Measurements from ENCODE around the gene TDRD10. TPM values are rescaled to one million over a fixed set of nuclear protein-coding genes. Genes with fewer than 3 reads are reported as not detected.

The TDRD10 gene
- total RNA-seq, 3 donors from 2014 or later = 0.65 to 2.0 (median 0.72) TPM

- DNase-seq = no peak
- intact Hi-C loops (cut with DNase I, micrococcal nuclease) = no loop called here
- no peaks in the 10 kb centered on the region for H3K9me3 ChIP-seq
- TF ChIP-seq CTCF (IDR thresholded peaks at IDR 0.05) = no peak
- no peak overlapping the region for H3K4me3 ChIP-seq
- H3K36me3 ChIP-seq (ENCODE audit: low read depth) = no peaks in the 10 kb centered on the region
- no peaks in the 10 kb centered on the region for H3K4me1 ChIP-seq (ENCODE audit: low read depth)
- no peak for ATAC-seq
Measured at GRCh38 chr1:154459080-154459479, 42.9 kb upstream of the TDRD10 start.

GRCh38 chr1:154460695-154461260 is 41.2 kb upstream of the TDRD10 start:
- DNase-seq (no peak), ATAC-seq (no peak)
- H3K36me3 ChIP-seq (ENCODE audit: low read depth) = no peaks in the 10 kb centered on the region
- intact Hi-C loops (cut with DNase I, micrococcal nuclease) = loop anchor here in 1 of 2 donors (10.0 kb wide), 1 partner anchor 56 kb away; the partner anchor contains the start of gene IL6R
- no peak overlapping the region for H3K4me3 ChIP-seq
- no peak for TF ChIP-seq CTCF (IDR thresholded peaks at IDR 0.05)
- no peaks in the 10 kb centered on the region for H3K9me3 ChIP-seq
- peaks cover 6% of the 10 kb centered on the region for H3K4me1 ChIP-seq (ENCODE audit: low read depth)

GRCh38 chr1:154463512-154463990 is 38.5 kb upstream of the TDRD10 start:
- TF ChIP-seq CTCF (IDR thresholded peaks at IDR 0.05) = no peak
- ATAC-seq = peak; percentile 42
- Histone ChIP-seq H3K9me3 (no peaks in the 10 kb centered on the region), H3K4me3 (no peak overlapping the region), H3K4me1 (ENCODE audit: low read depth) (peaks cover 14% of the 10 kb centered on the region), H3K36me3 (ENCODE audit: low read depth) (no peaks in the 10 kb centered on the region)
- intact Hi-C loops (cut with DNase I, micrococcal nuclease) = loop anchor here in 1 of 2 donors (10.0 kb wide), 1 partner anchor 59 kb away; the partner anchor contains the start of gene IL6R
- DNase-seq = no peak

GRCh38 chr1:154465621-154466195 is 36.3 kb upstream of the TDRD10 start:
- DNase-seq (no peak), ATAC-seq (no peak)
- Histone ChIP-seq H3K4me1 (ENCODE audit: low read depth) (peaks cover 17% of the 10 kb centered on the region), H3K4me3 (no peak overlapping the region), H3K9me3 (no peaks in the 10 kb centered on the region), H3K36me3 (ENCODE audit: low read depth) (no peaks in the 10 kb centered on the region)
- TF ChIP-seq CTCF (IDR thresholded peaks at IDR 0.05) = no peak
- intact Hi-C loops (cut with DNase I, micrococcal nuclease) = loop anchor here in 1 of 2 donors (10.0 kb wide), 1 partner anchor 61 kb away; the partner anchor contains the start of gene IL6R

GRCh38 chr1:154466206-154466605 is 35.8 kb upstream of the TDRD10 start:
- intact Hi-C loops (cut with DNase I, micrococcal nuclease) = loop anchor here in 1 of 2 donors (10.0 kb wide), 1 partner anchor 61 kb away; the partner anchor contains the start of gene IL6R
- no peak overlapping the region for H3K4me3 ChIP-seq
- no peak for TF ChIP-seq CTCF (IDR thresholded peaks at IDR 0.05)
- H3K36me3 ChIP-seq (ENCODE audit: low read depth) = no peaks in the 10 kb centered on the region
- ATAC-seq (no peak), DNase-seq (no peak)
- H3K4me1 ChIP-seq (ENCODE audit: low read depth) = peaks cover 17% of the 10 kb centered on the region
- no peaks in the 10 kb centered on the region for H3K9me3 ChIP-seq

All from mucosa of descending colon (tissue), 3 donors.